ENCODE results near the gene PEAK1.
"Not testable (repeated sequence)": the region's sequence is repeated elsewhere in the genome, so short reads cannot be mapped to it uniquely, and the experiment has no call there.

PEAK1 gene

DNA sequence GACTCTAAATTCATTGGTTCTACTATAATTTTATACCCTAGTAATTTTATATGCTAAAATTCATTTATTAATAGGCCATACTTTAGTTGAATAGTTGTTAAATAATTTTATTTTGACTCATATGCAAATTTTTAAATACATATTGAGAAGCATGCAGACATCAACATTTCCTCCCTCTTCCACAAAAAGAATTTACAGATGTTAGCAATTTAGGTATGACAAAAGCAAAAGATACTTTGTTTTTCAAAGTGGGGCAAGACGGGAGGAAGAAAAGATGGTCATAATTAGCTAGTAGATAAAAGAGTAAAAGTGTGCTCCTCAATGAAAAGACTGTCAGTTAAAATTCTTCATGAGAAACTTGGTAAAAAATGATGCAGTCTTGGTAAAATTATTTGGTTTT, 200.1 kb downstream of the PEAK1 start:
- no peak for DNase-seq

DNA sequence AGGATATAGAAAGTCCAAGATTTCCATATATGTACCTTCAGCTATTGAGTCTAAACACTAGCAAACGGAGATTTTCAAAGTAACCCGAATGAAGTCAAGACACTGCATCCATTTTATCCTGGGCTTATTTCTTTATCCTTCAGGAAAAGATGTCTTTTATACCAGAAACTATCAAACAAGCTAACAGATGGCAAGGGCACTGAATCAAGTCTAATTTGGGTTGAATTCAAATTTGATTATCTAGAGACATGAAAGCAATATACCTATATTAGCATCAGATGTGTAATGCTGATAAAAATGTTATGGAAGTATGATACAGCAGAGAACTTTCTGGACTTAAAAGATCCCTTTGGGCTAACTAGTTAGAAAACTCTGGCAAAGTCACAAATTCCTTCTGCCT, 210.7 kb downstream of the PEAK1 start:
- no peak for DNase-seq

DNA sequence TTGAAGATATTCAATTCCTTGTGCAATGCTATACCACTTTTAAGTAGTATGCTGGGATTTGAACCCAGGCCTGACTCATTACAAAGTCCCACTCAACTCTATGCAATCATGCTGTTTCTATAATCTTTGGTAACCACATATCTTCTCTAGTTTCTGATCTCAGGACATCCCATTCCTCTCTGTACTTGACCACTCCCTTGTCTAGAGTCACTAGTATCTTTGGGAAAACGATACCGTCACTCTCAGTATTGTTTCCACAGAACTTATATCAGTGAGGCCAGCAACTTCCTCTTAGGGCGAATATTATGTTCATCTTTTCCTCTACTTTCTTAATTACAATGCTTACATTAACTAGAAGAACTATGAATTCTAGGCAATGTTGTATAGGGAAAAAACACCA, 211.7 kb downstream of the PEAK1 start:
- no peak for DNase-seq

DNA sequence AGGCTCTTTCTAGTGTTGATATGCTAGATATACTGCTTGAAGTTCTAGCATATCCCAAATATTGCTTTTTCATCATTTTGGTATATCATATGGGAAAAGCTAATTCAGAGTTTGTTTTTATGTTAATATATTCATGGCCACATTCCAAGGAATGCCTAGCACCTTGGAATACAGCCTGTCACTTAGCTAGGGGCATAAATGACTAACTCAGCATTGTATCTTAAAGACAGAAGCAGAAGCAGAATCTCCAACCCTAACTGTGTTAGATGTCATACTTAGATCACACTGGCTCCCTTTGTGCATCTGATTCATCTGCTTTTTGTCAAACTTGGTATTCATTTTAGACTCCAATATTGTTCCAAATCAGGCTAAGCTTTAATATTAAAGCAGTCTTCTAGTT, 218.2 kb downstream of the PEAK1 start:
- no peak for DNase-seq

DNA sequence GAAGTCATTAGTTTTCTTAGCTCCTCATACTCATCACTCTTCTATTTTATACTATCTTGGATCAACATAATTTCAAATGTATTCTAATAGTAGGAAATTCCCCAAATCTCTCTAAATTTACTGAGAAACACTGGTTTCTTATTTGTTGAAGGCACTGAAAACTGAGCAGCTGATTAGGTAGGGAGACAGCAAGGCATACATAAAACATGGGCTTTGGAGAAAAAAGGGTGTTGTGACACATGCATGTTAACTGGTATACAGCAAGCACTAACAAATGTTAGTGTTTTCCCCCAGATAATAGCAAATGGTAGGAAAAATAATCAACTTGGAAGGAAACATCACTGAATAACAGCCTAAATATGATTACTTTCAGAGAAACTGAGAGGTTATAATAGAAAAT, 223.5 kb downstream of the PEAK1 start:
- DNase-seq: no peak

DNA sequence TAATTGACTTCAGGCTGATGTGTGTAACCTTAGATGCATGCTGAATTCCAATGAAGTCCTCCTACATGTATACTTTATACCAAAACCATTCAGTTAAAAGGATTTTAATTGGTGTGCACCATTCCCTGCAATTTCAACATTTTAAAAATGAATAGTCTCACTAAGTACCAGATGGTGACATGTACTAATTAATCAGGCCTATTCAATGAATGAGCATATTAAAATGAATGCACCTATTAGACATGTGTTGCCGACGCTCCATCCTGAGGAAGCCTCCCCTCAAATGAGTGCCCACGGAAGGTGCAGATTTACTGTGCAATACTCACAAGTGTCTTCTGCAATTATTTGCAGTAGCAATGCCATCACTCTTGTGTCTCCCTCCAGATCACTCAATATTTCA, 224.3 kb downstream of the PEAK1 start:
- no peak for DNase-seq

DNA sequence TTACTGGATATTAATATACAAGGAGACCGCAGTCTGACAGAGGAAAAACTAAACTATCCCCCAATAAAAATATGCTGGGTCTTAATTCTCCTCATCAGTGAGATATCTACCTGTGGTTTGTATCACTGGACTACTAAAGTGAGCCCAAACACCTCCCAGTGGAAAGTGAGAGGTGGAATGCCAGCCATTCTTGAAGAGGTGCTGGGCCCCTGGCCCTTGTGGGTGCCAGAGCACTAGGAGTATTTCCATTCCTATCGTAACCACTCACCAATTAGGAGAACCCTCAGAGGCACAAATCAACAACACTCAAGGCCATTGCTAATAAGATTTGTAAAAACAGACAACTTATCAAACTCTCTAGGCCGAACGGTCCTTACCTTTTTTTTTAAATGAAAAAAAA, 227.5 kb downstream of the PEAK1 start:
- no peak for DNase-seq

DNA sequence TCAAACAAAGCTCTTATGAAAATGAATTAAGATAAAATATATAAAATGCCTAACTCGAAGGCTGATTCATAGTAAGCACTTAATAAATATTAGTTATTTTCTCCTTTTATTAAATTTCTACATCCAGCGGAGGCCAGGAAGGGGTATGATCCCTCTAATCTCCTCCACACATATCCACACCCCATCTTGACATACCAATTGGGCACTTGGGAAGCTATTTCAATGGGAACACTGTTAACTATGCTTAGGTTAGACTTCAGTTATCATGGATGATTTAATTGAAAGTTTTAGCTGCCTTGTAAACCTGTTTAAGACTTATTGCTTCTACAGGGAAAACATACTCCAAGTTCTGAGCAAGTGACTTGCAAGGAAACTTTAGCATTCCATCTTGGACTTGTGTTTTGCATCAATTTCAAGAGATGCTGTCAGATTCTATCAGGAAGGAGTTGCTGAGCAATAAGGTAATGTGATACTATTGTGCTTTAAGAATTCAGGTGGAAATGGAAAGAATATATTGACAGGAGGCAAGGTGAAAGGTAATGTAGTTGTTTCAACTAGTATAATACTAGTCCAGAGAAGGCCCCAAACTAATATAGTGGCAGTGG, 228.6 kb downstream of the PEAK1 start:
- DNase-seq: no peak

DNA sequence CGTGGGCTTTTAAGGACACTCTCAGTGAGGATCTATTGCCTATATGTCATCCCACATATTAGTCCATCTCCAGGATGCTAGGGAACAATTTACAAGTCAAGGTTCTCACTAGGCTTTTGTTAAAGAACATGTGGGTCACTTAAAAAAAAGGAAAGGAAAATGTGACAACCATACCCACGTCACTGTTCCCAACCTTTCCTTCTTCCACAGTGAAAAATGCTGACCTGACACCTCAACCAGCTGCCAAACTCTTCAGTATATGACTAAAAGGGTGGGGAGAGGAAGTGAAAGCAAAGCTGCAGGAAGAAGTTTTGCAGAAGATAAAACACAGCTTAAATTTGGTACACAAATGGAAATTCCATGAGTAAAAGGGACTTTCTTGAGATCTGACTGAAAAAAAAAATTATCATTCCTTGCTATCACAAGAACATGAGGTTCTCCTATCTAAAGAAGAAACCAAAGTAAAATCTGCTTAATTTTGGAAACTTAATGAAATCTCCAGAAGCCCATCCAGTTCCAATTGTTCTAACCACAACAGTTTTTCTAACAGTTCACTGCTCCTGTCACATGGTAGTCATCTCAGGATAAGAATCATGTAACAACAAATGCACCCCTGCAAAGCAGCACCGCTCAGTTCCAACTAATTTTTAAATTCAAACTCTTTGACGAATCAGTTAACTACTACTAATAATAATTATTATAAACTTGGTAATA, 232.0 kb downstream of the PEAK1 start:
- peak; percentile 37 for DNase-seq

DNA sequence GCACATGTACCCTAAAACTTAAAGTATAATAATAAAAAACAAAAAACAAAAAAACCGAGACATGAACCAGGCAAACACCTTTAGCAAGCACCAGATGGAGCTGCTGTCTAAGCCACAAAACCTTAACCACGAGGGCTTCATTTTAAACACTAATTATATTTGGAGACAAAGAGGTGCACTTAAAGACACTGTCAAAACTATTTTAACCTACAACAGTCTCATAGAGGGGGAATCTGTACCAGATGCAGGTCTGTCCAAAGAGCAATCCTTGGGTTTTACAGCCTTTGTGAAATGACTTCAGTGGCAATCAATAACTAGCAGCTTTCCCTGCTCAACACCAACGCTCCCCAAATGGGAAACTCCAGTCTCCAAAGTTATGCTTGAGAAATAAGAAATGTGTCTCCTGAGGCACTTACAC, 233.3 kb downstream of the PEAK1 start:
- DNase-seq: no peak

DNA sequence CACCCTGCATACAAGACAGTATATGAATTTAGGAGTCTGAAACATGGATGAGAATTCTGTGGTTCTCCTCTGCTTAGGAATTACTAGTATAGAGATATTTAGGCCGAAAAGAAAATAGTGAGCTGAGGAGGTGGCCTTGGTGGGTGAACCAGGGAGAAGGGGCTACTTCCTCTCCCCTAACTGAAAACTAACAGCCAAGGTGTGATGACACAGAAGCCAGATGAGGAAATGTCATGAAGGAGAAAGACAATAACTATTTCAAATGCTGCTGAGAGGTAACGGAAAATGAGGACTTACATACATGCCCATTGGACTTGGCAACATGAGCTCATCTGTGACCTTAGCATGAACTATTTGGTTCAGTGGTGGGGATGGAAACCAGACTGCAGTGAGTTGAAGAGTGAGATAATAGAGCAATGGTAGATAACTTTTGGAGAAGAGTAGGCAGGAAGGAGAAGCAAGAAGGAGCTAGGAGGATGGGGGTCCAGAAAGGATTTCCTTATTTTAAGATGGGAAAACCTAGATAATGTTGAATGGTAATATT, 234.6 kb downstream of the PEAK1 start:
- no peak for DNase-seq

DNA sequence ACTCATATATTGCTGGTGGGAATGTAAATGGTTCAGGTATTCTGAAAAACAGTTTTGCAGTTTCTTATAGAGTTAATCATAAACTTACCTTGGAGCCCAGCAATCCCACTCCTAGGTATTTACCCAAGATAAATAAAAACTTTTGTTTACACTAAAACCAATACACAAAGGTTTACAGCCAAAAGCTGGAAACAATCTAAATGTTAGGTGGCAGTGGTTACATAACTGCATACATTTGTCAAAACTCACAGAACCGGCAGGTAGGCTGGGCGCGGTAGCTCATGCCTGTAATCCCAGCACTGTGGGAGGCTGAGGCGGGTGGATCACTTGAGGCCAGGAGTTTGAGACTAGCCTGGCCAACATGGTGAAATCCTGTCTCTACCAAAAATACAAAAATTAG, 235.6 kb downstream of the PEAK1 start:
- DNase-seq: not testable (repeated sequence)

DNA sequence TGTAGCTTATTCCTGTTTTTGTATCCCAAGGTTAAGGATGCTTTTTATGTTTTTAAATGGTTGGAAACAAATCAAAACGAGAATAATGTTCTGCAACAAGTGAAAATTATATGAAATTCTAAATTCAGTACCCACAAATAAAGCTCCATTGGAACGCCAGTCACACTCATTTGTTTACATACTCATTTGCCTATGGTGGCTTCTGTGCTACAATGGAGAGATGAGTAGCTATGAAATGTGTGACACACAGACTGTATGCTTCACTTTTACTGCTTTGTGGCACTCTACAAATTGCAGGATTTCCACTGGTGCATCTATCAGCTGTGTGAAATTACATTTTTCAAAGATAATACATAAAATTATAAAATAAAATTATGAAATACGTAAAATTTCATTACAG, 236.8 kb downstream of the PEAK1 start:
- DNase-seq: no peak

DNA sequence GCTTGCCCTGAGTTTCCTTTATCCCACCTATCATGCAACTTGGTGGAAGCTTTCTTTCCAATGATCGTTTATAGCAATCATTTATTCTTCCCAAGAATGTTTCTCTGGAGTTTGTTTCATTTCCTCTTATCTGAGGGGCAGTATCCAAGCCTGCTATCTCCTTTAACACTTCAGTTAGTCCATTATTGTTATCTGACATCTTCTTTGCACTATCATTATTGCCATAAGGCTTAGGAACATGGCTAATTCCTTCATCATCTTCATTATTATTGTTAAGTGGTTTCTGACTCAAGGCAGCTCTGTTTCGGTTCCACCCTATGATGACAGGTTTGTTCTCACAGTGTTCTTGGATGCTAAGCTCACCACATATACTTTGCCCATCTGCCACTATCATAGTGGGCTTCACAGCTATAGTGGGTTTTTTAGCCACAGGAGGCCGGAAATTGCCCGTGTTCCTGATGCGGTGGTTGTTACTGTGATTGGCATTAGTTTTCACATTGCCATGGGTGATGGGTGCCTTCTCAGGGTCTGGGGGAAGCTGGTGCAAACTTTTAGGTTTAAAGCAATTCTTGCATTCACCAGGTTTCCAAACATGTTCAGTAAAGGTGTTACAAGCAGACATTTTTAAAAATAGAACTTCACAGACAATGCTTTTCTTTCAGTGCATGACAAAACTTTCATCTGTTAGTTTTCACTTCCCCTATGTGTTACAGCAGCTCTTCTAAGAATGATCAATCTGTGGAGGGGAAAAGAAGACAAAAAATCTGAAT, 238.4 kb downstream of the PEAK1 start:
- no peak for DNase-seq

DNA sequence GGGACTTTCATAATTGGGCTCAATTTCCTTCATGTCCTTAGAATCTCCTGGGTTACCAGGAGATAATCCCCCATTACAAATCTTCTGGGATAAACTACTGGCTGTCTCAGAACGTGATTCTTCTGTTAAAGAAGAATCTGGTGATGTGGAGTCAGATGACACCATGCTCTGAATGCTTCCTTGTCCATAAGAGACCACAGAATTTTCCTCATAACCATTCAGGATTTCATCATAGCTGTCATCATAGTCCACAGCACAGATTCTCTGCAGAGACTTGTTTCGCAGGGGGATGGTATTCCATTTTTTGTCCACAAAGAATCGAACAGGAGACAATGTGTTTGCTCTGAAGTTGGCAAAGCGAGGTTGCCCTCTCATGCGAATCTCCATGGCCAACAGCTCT, 239.1 kb downstream of the PEAK1 start:
- no peak for DNase-seq

DNA sequence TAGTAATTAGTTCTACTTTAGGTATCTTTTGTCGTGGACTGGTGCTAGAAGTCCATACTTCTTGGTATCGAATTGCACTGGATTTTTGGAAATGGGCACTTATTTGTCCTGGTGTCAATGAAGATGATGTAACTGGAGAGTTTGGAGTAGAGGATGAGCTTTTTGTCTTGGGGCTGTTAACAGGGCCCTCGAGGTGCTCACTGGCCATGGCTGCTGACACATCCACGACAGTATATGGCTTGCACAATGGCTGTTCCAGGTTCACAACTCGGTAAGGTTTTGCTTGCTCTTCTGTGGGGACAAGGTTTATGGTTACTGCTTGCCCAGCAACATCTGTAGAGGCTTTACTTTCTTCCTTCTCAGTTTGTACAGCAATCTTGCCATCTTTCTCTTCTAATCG, 239.6 kb downstream of the PEAK1 start:
- DNase-seq: no peak

DNA sequence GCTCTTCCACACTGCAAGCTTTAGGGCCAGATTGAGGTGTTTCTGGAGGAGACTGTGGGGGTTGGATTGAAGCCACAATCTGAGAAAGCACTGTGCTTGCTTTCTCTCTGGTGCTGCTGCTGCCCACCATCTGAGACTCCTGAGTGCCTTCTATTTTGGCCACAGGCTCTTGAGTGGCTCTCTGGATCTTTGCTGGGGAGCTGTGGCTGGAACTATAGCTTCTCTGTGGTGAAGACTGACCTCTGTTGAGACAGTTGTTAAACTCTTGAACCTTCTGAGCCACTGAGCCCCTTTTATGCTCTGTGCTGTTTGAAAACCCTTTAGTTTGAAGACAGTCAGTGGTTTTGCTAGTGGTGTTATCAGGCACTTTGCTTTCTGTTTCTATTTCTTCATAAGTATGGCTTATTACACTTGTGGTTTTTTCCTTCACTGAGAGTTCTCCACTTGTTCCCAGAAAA, 240.3 kb downstream of the PEAK1 start:
- DNase-seq: no peak

DNA sequence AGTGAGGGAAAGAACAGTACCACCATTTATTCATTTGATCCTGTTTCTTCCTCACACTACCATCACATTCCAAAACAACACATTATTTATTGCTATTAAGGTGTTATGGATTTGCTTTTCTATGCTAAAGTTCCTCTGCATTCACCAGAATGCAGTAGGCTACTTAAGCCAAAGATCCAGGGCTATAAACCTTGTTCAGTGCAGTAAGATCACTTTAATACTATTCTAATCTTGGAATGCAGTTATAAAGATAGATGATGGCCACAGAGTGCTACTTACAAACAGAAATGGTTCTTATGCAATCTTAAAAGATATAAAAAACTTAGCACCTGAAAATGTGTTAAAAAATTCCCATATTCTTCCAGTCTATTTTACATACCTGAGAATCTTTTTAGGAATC, 241.5 kb downstream of the PEAK1 start:
- DNase-seq: no peak

DNA sequence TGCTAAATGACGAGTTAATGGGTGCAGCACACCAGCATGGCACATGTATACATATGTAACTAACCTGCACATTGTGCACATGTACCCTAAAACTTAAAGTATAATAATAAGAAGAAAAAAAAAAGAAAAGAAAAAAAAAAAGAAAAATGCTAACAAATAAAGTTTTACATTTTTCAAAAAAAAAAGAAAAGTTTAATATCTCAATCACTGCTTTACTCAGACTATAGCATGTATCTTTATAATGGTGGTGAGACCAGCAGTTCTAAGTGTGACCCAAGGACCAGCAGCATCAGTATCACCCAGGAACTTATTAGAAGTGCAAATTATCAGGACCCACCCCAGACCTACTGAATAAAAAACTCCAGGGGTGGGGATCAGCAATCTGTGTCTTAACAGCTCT, 243.8 kb downstream of the PEAK1 start:
- not testable (repeated sequence) for DNase-seq

DNA sequence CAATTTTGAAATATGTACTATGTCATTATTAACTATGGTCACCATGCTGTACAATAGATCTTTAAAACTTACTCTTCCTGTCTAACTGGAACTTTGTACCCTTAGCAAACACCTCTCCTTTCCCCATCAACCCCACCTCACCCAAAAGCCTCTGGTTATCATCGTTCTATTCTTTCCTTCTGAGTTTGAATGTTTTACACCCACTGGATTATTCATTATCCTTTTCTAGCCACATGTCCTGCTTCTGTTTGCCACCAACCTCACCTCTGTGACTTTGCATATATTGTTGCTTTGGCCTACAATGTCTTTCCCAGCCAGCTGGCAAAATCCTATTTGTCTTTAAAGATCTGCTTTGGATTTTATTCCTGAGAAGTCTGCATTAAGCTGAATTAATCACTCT, 246.4 kb downstream of the PEAK1 start:
- DNase-seq: no peak

DNA sequence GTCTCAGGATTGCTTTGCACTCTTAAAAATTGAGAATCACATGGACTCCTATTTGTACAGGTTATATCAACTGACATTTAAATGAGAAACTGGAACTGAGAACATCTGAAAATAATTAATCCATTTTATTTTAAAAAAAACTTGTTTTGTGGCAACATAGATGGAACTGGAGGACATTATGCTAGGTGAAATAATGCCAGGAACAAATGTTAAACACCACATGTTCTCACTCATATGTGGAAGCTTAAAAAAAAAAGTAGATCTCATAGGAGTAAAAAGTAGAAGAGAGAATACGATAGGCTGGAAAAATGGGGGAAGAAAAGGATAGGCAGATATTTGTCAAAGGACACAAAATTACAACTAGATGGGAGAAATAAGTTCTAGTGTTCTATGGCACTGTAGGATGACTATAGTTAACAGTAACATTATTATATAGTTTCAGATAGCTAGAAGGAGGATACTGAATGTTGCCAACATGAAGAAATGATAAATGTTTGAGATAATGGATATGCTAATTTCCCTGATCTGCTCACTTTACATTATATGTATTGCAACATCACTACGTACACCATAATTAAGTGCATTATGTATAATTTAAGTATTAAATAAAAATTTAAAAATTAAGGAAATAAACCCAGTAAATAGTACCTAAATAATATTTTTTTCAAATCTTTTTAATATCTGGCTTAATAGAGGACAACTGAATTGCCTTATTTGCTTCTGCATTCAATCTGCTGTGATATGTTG, 248.5 kb downstream of the PEAK1 start:
- no peak for DNase-seq

DNA sequence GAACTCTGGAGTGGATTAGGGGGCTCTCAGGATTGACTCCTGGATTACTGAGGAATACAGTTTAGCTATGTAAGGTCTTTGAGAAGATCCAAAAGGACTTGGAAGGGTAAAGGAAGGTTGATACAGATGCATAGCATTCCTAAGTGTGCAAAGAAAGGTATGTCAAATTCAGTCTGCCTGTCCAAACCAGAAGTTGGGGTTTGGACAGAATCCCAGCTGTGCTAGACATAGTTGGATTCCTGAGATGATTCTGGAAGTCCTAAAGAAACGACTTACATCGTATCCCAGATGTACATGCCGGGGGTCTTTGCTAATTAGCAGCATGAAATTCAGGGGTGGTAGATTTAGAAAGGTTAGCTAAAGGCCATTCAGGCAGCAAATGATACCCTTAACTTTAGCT, 251.3 kb downstream of the PEAK1 start:
- no peak for DNase-seq

DNA sequence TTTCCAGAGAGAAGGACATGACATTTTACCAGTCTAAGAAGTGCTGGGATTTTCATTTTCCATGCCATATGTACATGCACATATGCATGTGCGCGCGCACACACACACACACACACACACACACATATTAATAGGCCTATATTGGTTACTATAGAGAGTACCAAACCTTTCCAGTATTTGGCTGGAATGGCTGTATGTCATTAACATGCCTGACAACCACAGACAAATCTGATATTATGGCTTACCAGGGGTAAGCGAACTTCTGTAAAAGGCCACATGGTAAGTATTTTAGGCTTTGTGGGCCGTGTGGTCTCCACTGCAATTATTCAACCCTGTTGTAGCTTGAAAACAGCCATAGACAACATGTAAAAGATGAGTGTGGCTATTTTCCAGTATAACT, 251.8 kb downstream of the PEAK1 start:
- no peak for DNase-seq

All from right hindlimb (tissue), 1 donor.